ENCODE data around the gene ZNF536.

Gene ZNF536

DNA sequence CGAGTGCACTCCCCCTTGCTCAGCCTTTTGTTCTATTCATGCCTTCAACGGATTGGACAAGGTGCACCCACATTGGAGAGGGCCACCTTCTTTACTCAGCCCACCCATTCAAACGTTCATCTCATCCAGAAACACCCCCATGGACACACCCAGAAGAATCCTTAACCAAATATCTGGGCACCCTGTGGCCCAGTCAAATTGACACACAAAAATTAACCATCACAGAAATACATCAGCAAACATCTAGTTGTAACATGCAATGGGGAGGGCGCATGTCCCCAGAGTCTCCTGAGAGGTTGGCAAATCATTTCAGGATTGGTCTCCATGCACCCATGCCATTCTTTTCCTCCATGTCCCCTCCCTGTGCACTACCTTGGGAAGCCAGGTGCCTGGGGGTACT, 167.1 kb downstream of the ZNF536 start:
- no peak for DNase-seq

DNA sequence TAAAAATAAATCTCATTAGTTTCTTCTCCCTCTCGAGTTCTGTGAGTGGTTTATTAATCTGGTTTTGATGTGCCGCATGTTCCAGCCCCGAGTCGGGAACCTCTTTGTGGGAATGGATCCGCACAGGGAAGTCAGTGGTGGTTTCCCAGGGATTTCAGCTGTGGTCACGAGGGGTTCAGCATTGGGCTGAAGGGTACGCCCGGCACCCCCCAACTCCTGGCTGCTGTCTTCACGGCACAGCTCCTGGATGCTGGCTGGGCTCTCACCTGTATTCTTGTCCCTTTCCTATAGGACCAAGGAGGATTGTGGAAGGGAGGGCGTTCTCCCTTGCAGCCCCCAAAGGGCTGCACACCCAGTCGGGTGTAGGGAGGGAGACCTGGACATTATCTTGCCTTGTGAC, 167.8 kb downstream of the ZNF536 start:
- DNase-seq, result no peak

DNA sequence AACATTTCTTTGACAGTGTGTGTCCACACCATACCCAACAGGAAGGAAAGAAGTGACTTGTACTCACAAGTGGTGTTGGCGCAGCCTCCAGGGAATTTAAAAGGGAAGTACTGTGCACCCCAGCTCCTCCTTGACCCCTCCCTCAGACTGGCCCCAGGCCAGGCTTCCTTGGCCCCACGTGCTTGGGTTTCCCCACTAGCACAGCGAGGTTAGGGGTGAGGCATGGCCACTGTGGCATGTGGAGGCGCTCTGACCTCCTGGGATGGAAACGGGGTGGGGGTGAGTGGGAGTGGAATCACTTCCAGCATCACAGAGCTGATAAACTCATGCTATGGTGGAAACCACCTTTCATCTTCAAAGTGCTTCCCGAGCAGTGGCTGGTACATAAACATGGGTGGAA, 168.6 kb downstream of the ZNF536 start:
- DNase-seq, result no peak

DNA sequence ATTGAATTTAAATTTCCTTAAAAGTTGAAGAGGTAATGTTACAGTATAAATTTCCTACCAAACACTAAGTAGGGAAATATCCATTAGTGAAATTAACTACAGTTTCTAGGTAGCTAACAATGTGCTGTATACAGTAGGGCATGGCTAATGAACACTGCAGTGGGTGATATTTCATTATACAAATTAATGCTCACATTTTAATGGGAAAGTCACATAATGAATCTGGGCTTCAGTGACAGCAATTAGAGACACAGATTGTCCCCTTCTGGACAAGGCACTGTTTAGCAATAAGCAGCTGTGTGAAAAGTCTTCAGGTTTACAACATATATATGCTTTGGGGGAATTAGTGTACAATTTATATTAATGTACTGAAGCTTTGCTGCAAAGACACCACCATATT, 169.4 kb downstream of the ZNF536 start:
- DNase-seq, result no peak

DNA sequence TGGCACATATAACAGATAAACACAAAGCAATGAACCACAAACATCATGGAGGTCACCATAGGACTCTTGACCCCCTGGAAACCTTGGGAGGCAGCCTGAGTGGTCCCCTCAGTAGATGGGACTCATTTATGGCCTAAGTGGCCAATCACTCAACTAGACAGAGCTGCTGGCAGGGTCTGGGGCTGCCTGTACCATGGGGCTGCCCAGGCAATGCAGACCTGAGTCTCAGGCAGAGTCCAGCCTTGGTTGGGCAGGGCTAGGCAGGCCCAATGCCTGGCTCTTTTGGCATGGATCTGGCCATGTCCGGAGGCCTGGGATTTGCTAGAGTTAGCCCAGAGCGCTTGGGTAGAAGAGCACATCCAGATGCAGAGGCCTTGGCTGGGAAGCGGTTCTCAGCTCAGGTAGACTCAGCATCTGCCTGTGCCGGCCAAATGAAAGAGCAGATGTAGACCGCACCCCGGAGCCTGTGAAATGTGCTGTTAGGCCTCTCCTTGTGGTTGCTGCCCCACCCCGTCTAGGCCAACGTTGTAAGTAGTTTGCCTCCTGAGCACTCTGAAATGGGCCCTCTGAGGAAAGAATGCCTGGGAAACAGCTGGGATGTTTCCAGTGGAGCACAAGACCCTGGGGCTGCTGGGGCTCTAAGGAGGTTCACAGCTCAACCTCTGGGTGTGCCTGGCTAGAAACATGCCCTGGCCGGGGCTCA, 171.2 kb downstream of the ZNF536 start:
- DNase-seq, result no peak

DNA sequence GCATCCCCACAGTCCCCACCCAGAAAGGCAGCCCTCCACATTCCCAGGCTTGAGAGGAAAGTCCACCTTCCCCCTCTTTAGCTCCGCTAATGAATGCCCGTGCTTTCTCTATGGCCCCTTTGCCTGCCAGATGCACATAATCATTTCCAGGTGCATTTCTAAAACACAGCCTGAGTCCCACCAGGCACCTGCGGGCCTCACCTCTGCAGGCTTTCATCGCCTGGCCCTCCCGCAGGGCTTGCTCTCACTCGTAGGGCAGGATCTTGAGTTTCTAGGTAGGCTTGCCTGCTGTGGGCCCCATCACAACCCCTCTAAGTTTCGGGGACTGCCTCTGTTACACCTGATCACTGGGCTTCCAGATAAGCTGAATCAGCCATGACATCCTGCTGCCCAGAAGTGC, 173.6 kb downstream of the ZNF536 start:
- no peak for DNase-seq

DNA sequence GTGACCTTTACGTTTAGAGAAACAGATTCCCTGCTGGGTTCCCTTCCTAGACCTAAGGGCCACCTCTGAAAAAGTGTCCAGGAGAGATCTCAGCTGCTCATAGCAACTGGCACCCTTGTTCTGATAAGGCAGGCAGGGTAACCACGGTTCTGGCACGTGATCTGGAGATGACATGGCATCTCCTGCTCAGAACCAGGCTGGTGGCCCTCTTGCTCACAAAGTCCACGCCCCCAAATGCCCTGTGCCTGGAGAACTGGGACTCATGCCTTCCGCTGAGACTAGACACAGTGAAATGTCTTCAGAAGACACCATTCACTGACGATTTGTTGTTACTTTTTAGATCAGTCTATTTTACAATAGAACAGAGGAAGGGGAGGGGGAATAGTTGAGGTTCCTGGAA, 174.1 kb downstream of the ZNF536 start:
- DNase-seq, result no peak

DNA sequence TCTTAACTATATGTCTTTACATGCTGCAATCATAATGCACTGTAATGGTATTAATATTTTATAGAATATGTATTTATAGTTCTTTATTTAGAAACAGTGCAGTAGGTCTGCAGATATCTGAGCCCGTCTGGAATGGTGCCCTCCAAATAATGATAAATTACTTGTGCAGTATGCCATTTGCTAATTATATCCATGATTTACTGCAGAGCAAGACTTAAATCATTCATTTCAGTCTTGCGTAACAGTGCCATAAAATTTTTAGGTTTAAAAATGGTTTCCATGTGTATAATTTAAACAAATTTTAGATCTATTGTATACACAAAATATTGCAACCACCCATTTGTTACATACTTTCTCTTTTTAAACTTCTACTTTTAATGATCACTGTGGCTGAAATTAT, 175.1 kb downstream of the ZNF536 start:
- DNase-seq, result no peak

DNA sequence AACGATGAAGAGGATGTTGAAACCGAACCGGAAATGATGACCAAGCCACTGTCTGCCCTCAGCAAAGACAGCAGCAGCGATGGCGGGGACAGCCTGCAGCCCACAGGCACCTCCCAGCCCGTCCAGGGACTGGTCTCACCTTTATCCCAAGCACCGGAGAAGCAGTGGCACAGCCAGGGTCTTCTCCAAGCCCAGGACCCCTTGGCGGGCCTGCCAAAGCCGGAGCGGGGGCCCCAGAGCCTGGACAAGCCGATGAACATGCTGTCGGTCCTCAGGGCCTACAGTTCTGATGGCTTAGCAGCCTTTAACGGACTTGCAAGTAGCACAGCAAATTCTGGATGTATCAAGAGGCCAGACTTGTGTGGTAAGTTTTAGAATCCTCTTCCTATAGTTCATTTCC, 177.0 kb downstream of the ZNF536 start:
- DNase-seq, result no peak

DNA sequence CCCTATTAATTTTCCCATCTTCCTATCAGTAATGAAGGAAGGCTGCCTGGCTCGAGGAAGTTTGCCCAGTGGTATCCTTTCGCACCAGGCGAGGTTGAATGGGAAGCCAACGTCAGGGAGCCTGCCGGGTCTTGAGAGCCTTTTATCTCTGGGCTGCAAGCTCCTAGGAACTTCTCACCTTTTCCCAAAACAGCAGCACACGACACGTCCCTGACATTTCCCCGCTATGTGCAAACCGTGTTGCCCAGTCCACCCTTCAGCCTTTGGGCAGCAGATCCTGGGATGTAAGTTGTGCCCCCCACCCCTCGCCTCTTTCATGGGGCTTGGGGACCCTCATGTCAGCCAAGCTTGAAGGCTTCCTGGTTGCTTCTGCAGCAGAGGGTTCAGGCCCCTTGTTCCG, 179.1 kb downstream of the ZNF536 start:
- DNase-seq, result no peak

DNA sequence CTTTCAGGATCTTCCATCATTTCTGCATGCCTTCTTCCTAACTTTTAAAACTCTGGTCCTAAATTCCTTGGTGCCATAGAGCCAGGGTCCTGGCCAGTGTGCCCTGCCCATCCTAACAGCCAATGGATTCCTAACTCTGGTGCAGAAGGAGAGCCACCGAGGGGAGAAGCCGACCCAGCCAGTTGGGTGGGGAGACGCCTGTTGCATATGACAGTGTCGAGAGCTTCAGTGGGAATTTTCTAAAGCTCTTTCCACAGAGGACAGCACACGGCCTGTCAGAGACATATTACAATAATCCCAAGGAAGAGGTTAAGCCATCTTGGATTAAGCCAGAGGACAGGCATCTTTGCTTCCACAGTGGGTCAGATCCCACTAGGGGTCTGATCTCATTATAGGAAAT, 180.4 kb downstream of the ZNF536 start:
- no peak for DNase-seq

DNA sequence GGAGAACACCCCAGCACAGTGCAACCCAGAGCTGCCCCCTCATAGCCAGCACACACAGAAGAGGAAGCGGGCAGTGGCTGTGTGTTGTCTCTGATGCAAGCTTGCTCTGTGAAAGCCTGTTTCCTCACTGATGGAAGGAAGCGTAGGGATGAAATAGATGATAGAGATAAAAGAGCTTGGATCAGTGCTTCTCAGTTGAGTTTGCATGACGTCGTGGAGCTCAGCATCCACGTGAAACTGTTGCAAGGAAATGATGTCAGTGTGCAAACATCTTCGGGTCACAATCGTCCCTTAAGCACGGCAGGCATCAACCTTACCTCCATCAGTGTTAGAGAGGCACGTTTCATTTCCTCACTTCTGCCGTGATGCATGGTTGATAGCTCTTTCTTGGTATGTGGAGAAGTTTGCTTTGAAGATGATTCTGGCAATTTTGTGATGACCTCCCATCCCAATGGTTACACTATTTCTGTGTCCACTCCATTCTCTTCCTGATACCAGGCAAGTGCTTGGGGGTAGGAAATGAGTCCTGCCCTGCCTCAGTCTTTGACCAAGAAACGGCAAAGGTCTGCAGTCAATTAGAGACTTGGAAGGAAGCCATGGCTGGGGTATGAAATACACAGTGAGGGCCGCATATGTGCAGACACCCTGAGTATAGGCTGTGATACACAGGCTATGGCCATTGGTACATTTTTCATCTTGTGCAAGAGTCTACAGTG, 183.0 kb downstream of the ZNF536 start:
- DNase-seq, result no peak

DNA sequence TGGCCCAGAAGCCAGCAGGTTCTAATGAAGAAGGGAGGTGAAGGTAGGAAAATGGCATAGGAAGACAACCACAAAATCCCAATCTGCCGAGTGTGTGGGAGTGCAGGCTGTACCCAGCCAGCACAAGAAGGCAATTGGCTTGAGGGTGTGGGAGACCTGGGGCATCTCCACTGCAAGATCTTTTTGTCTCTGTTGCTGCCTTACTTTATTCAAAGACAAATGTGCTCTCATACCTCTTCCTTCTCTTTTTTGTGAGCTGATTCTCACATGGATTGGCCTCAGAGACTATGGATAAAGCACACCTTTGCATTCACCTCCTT, 183.6 kb downstream of the ZNF536 start:
- DNase-seq, result no peak

DNA sequence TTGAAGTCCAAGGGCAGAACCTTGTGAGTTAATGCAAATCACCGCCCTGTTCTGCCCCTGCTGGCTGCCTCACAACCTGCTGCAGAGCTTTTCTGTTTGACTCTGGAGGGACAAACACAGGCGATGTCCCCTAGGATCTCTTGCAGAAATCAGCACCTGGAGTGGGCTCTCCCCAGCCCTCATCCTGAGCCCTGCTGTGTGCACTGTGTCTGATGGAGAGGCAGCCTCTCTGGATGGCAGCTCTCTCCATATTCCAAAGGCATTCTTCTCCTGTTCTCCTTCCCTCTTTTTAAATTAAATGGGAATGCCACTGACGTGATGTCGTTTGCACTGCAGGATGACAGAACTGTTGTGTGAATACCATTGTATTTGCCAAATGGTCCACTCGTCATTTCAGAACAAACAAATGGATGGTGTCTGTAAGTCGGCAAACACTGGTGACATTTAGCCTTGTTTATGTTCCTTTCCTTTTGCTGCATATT, 184.1 kb downstream of the ZNF536 start:
- no peak for DNase-seq

DNA sequence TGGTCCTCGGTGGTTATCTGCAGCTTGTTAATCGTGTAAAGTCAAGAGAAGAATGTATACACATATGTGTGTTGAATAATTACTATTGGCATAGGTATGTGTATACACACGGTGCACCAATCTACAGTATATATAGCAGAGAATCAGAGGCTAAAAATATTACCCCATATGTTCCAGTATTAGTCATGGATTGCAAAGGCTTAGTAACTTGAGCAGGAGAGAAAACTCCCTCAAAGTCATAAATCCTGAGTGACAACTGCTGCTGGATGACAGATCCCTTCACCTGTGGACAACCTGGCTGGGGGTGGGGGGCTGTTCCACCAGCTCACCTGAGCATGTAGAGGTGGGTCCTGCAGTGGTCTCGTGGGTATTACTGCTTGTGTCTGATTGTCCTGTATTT, 185.0 kb downstream of the ZNF536 start:
- no peak for DNase-seq

DNA sequence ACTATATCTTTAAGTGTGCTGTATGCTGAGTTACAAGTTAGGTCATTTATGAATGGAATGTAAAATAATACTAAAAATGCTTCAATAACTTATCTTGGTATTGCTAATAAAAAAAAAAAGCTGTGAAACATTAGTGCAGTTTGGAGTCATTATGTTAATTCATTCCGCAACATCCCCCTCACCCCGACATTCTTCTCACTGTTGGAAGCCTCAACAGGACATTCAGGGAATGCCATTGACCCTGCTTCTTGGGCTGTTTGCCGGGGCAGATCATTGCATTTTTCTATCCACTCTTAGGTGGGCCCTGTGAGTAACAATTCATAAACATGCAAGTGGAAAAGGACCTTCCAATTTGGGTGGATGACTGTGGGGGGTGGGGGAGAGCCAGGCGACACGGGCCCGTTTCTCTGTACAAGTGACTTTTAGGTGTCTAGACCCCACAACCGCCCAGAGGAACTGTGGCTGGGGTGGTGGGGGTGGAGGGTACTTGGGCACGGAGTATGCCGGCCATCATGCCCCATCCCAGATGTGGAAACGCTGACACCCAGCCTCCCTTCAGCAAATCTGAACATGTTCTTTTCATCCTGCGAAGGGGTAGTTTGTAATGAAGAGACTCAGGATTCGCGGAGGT, 185.9 kb downstream of the ZNF536 start:
- no peak for DNase-seq

DNA sequence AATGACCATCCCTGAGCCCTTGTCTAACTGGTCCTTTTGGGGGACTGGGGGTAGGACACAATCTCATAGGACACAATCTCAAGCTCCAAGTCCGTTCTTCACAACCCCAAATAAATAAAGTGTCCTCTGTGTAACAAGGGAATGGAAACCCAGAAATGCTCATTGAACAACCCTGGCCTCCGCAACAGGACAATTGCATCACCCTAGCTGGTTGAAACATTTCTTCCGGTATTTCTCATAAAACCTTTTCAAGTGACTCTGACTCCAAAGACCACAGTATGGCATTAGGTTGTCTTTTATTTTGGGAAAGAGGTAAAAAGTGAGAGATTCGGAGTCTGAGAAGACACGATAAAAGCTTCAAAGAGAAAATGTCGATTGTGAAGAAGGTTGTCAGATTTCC, 186.6 kb downstream of the ZNF536 start:
- no peak for DNase-seq

DNA sequence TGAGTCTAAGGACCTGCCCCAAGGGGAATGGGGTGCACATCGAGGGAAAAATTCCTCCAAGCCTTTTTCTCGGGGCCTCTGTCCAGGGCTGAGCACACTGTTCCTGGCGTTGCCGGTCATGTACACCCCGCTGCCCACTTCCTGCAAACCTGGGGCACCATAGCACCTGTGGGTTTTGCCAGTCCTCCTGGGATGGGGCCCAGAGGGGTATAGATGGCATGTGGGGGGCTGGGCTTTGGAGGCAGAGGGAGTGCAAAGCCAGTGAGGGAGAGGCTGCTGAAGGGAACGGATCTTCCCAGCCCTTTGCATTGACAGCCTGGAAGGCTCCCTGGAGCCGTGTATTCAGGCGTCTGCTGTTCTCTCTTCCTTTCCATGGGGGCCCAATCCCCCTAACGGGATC, 187.3 kb downstream of the ZNF536 start:
- no peak for DNase-seq

DNA sequence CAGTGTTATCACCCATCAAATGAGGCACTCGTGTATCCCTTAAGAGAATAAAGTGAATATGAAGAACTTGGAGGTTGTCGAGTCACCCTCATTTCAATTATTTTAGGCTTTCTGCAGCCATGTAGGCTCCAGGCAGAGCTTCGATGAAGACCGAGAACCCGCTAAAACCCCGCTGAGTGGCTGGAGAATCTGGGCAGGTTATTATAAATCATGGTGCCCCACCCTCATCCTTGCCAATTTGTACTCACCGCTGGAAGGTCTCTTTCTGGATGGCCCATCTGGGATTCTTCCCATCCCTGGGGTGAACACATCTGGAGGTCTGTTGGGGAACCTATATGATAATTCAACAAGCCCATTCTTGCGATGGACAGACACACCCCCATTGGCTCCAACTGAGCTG, 190.8 kb downstream of the ZNF536 start:
- no peak for DNase-seq

DNA sequence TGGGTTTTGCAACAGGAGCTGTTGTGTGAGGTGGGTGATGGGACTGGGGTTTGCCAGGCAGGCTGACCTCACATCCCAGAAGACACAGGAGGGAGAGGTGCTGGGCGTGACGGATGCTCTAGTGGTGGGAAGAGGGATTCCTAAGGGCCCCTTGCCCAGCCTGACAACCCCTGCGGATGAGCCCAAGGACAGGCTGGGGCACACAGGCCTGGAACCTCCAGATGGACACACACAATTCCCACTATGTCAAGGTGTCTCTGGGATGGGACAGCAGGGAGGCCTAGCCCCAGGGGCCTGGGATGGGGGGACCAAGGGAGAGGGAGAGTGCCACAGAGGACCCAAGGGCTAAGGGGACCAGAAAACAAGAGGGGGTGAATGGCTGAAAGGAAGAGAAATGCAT, 191.5 kb downstream of the ZNF536 start:
- DNase-seq, result no peak

DNA sequence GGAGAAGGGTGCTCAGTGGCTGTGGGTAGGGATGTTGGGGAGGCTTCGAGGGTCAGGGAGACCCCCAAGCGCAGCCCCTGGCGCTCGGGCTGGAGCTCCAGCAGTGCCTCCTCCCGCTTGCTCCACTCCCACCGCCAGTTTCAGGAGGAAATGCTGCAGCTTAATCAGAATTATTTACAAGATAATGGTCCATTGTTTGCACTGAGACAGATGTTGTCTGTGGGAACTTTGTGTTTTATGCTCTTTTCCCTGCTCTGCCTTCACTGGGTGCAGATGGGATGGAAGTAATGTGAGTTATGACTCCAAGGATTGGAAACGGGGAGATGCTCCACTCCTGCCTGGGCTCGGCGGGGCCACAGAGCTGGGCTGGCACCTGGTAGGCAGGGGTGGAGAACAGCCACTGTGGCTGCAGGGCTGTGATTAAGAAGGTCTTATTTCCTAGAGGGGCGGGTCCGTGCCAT, 192.4 kb downstream of the ZNF536 start:
- DNase-seq, result no peak

DNA sequence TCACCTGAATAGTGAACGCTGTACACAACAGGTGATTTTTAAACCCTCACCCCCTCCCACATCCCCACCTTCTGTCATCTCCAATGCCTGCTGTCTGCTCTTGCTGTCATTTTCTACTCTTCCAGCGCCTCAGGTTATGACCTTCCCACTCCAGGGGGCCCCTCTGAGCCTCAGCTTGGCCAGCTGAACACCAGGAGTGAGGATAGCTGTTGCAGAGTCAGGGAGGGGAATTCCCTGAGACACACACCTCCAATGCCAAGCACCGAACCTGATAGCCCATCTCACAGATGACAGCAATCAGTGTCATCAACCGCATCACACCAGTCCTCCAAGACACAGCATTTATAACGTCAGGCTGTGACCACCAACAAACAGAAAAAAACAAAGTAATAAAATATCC, 193.5 kb downstream of the ZNF536 start:
- no peak for DNase-seq

DNA sequence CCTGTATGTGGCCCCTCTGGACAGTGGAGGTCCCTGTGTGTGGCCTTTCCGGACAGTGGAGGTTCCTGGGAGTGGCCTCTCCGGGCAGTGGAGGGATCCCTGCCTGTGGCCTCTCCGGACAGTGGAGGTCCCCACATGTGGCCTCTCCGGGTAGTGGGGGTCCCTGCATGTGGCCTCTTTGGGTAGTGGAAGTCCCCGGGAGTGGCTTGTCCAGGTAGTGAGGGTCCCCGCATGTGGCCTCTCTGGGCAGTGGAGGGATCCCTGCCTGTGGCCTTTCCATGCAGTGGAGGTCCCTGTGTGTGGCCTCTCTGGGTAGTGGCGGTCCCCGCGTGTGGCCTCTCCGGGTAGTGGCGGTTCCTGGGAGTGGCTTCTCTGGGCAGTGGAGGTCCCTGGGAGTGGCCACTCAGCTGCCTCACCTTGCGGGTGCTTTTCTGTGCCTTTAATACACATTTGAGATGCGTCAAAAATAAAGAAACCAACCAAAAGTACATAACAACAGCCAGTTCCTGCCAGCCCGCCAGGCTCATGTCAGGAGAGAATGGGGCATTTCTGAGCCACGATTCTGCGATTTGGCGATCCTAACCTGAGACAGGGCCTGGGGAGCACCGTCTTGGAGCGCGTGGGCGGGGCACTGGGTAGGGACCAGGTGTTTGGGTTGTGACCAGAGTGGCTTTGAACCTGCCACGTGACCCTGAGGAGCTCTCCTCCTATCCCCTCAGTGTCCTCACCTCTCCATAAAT, 194.7 kb downstream of the ZNF536 start:
- DNase-seq, result no peak
